Left lobe of liver (tissue), 2 donors: Measurements from ENCODE around the gene CAMK1D. TPM values are rescaled to one million over a fixed set of nuclear protein-coding genes. Genes with fewer than 3 reads are reported as not detected.
"Not testable (repeated sequence)": the region's sequence is repeated elsewhere in the genome, so short reads cannot be mapped to it uniquely, and the experiment has no call there.

Experiments
- ATAC-seq: fragments of 200-7000 bp; cut with Tn5 transposase; one replicate; pipeline ENCODE4 v1.9.1; 2020; ENCODE audit warnings: mild to moderate bottlenecking, moderate library complexity
- DNase-seq: peaks from one replicate; pipeline ENCODE4 v3.0.0-alpha.2; 2020; ENCODE audit warnings: low spot score
- total RNA-seq: library from RNA; stranded (reverse); gene quantifications from one replicate; pipeline ENCODE4 v1.2.1, GENCODE V29; 2021
- donor health status: DM: no; HTN: no; CAD: no; lungs with moderate emphysema.
- donor health status: DM: no; HTN: yes; CAD: no.

Gene CAMK1D
- total RNA-seq, 1 donor from 2014 or later: 8.1 TPM

GRCh38 chr10:12338981-12339380, 10.4 kb upstream of the CAMK1D start:
- DNase-seq (no peak), ATAC-seq (no peak)

GRCh38 chr10:12340371-12340770, 9.0 kb upstream of the CAMK1D start:
- DNase-seq: no peak
- ATAC-seq: no peak

GRCh38 chr10:12340937-12341336, 8.4 kb upstream of the CAMK1D start:
- DNase-seq (no peak), ATAC-seq (no peak)

- DNase-seq (no peak), ATAC-seq (no peak)
Observed at GRCh38 chr10:12341526-12341925, 7.8 kb upstream of the CAMK1D start.

GRCh38 chr10:12344375-12345110, 4.8 kb upstream of the CAMK1D start:
- ATAC-seq: no peak
- DNase-seq: no peak

- ATAC-seq: no peak
- DNase-seq: no peak
Observed at GRCh38 chr10:12346707-12347106, 2.6 kb upstream of the CAMK1D start.

GRCh38 chr10:12348294-12348869, 965 bp upstream of the CAMK1D start:
- DNase-seq (peak; percentile 84), ATAC-seq (peak; percentile 73)

GRCh38 chr10:12349629-12350166, 351 bp downstream of the CAMK1D start:
- ATAC-seq (no peak), DNase-seq (no peak)

GRCh38 chr10:12350167-12350872, 973 bp downstream of the CAMK1D start:
- DNase-seq (peak; percentile 53), ATAC-seq (peak; percentile 51)

GRCh38 chr10:12350925-12351324, 1.6 kb downstream of the CAMK1D start:
- ATAC-seq (no peak), DNase-seq (no peak)

GRCh38 chr10:12351447-12351846, 2.1 kb downstream of the CAMK1D start:
- ATAC-seq: no peak
- no peak for DNase-seq

- no peak for DNase-seq
- ATAC-seq: no peak
Observed at GRCh38 chr10:12351889-12352288, 2.5 kb downstream of the CAMK1D start.

GRCh38 chr10:12353399-12354242, 4.3 kb downstream of the CAMK1D start:
- DNase-seq (no peak), ATAC-seq (no peak)

GRCh38 chr10:12354696-12355095, 5.3 kb downstream of the CAMK1D start:
- ATAC-seq, DNase-seq: not testable (repeated sequence)

- DNase-seq (no peak), ATAC-seq (no peak)
Observed at GRCh38 chr10:12355384-12355783, 6.0 kb downstream of the CAMK1D start.

- ATAC-seq (peak; percentile 78), DNase-seq (peak; percentile 81)
Observed at GRCh38 chr10:12357525-12358151, 8.3 kb downstream of the CAMK1D start.

- peak; percentile 90 for ATAC-seq
Observed at GRCh38 chr10:12358863-12359564, 9.7 kb downstream of the CAMK1D start.

GRCh38 chr10:12360461-12360860, 11.1 kb downstream of the CAMK1D start:
- no peak for ATAC-seq
- no peak for DNase-seq

More at GRCh38 chr10:12358863-12359564, 9.7 kb downstream of the CAMK1D start:
- peak; percentile 75 for DNase-seq

GRCh38 chr10:12361115-12361514, 11.8 kb downstream of the CAMK1D start:
- not testable (repeated sequence) for ATAC-seq, DNase-seq

- DNase-seq: no peak
Observed at GRCh38 chr10:12364559-12364958, 15.2 kb downstream of the CAMK1D start.

More at GRCh38 chr10:12364559-12364958, 15.2 kb downstream of the CAMK1D start:
- no peak for ATAC-seq
